HepG2 (cell line): ENCODE results near the gene AP1M1. TPM values are rescaled to one million over a fixed set of nuclear protein-coding genes. Genes with fewer than 3 reads are reported as not detected.

Experiments used
- CC2D1A ChIP-seq: sonication (generic); formaldehyde crosslinking; IDR thresholded peaks from 2 replicates; pipeline ENCODE4 v1.8.1; 2023; ENCODE audit warnings: mild to moderate bottlenecking, missing genetic modification reagents
- ELF4 ChIP-seq: sonication (generic); formaldehyde crosslinking; IDR thresholded peaks from 2 replicates; pipeline ENCODE4 v1.5.0; 2020; ENCODE audit warnings: missing genetic modification reagents, mild to moderate bottlenecking, moderate library complexity, borderline replicate concordance
- FOXK2 ChIP-seq: fragments of 450-650 bp; IDR thresholded peaks from 2 replicates; pipeline ENCODE4 v1.6.1; 2016
- HNF4G ChIP-seq, 2 experiments: sonication (generic) in 1 of 2; formaldehyde crosslinking in 1 of 2; IDR thresholded peaks; 2 replicates each; pipeline versions ENCODE4 v1.4.0 to v1.6.1; 2011 to 2020; ENCODE audit warnings: borderline replicate concordance in 2 of 2, low read depth in 2 of 2, mild to moderate bottlenecking in 2 of 2, low read length in 1 of 2, missing genetic modification reagents in 1 of 2, moderate library complexity in 1 of 2
- MXD4 ChIP-seq: IDR thresholded peaks from 2 replicates; pipeline ENCODE4 v1.6.1; 2016; ENCODE audit warnings: mild to moderate bottlenecking, missing biosample characterization, missing genetic modification reagents
- PPARG ChIP-seq: conservative IDR thresholded peaks from 2 replicates; pipeline ENCODE4 v1.6.1; 2016; ENCODE audit warnings: missing biosample characterization, missing genetic modification reagents
- REL ChIP-seq: sonication (generic); formaldehyde crosslinking; conservative IDR thresholded peaks from 2 replicates; pipeline ENCODE4 v1.8.0; 2022; ENCODE audit warnings: mild to moderate bottlenecking, missing genetic modification reagents, moderate library complexity
- SOX13 ChIP-seq, 3 experiments: fragments of 450-650 bp in 1 of 3; sonication (generic) in 1 of 3; formaldehyde crosslinking in 1 of 3; IDR thresholded peaks in 2 of 3; conservative IDR thresholded peaks in 1 of 3; 2 replicates each; pipeline versions ENCODE4 v1.5.0 to v1.6.1; 2016 to 2020; ENCODE audit warnings: antibody characterized with exemption in 1 of 3, mild to moderate bottlenecking in 1 of 3, missing compliant biosample characterization in 1 of 3, missing genetic modification reagents in 1 of 3, moderate library complexity in 1 of 3
- TOE1 ChIP-seq: sonication (generic); formaldehyde crosslinking; IDR thresholded peaks from 2 replicates; pipeline ENCODE4 v1.4.0; 2020; ENCODE audit warnings: mild to moderate bottlenecking, missing genetic modification reagents
- ZNF430 ChIP-seq: sonication (generic); formaldehyde crosslinking; IDR thresholded peaks from 2 replicates; pipeline ENCODE4 v1.9.0; 2021; ENCODE audit warnings: mild to moderate bottlenecking, missing genetic modification reagents
- ZNF577 ChIP-seq: sonication (generic); formaldehyde crosslinking; IDR thresholded peaks from 2 replicates; pipeline ENCODE4 v1.4.0; 2020; ENCODE audit warnings: mild to moderate bottlenecking, low read depth, missing genetic modification reagents, borderline replicate concordance
- ZNF879 ChIP-seq: sonication (generic); formaldehyde crosslinking; IDR thresholded peaks from 2 replicates; pipeline ENCODE4 v1.8.1; 2023; ENCODE audit warnings: missing genetic modification reagents
- ZSCAN12 ChIP-seq: sonication (generic); formaldehyde crosslinking; IDR thresholded peaks from 2 replicates; pipeline ENCODE4 v1.9.0; 2021; ENCODE audit warnings: mild to moderate bottlenecking, missing genetic modification reagents
- polyA plus RNA-seq, 8 experiments: library from polyadenylated mRNA; depleted of rRNA in 3 of 8; stranded (reverse) in 7 of 8; unstranded in 1 of 8; fragments of >200 nt; fragmentation: Illumina TruSeq in 4 of 8; extraction: Trizol in 4 of 8; gene quantifications; 2 replicates each; pipeline versions ENCODE4 v1.2.1 to v1.2.3, GENCODE V29; 2011 to 2016; ENCODE audit warnings: low read depth in 4 of 8, missing spikeins in 1 of 8, mixed read lengths in 1 of 8; ENCODE audit not compliant: insufficient read depth in 1 of 8
- total RNA-seq, 5 experiments: library from RNA; depleted of rRNA; stranded (reverse); fragments of >200 nt; fragmentation: Illumina TruSeq; extraction: Trizol; gene quantifications; 2 replicates each; pipeline ENCODE4 v1.2.3, GENCODE V29; 2016; ENCODE audit warnings: low read depth in 1 of 5
- TF ChIP-seq, protein P1 (sequence below): sonication (generic); formaldehyde crosslinking; IDR thresholded peaks from 2 replicates; pipeline ENCODE4 v1.4.0; 2020; ENCODE audit warnings: missing genetic modification reagents, borderline replicate concordance
- TF ChIP-seq, protein P2 (sequence below): sonication (generic); formaldehyde crosslinking; IDR thresholded peaks from 2 replicates; pipeline ENCODE4 v1.8.1; 2023; ENCODE audit warnings: mild to moderate bottlenecking, missing genetic modification reagents
- TF ChIP-seq, protein P3 (sequence below): sonication (generic); formaldehyde crosslinking; conservative IDR thresholded peaks from 2 replicates; pipeline ENCODE4 v1.8.0; 2022; ENCODE audit warnings: low read depth, missing genetic modification reagents
- TF ChIP-seq, protein P4 (sequence below): IDR thresholded peaks from 2 replicates; pipeline ENCODE4 v1.6.1; 2018; ENCODE audit warnings: missing genetic modification reagents

Gene AP1M1
- total and polyA plus RNA-seq, 2 of the 13 experiments (the other 11 are each of a cell fraction or from before 2014, with no cell fraction given): 34.4 to 46.1 TPM

DNA sequence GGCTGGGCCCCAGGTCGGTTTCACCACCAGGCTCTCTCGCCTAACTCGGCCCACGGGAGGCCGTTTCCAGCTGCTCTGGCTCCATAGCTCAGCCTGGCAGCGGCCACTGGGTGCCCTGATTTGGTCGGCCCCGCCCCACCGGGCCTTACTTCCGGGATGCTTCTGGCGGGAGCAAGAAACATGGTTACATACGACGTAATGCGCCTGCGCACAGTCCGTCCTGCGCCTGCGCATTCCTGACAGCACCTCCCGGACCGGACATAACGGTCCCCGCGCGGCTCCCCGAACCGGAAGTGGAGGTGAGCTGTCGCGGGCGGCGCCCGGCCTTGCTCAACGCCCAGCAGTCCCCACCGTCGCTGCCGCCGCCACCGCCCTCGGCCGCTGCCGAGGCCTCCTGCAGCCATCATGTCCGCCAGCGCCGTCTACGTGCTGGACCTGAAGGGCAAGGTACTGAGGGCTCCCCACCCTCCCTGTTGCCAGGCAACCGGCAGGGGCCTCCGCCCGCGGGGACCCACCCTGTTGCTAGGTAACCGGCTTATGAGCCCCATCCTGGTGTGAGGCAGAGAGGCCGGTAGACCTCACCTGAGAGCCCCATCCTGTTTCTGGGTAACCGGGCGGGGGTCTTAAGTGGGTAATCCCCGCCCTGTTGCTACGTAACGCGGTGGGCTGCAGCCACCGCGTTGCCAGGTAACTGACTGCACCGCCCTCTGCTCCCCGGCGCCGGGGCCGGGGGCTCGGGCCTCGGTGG lies at the start of gene AP1M1 (continued):
- TF ChIP-seq MXD4 (CRISPR knock-in tag) (peak; percentile 69), REL (CRISPR knock-in tag) (no peak), ZSCAN12 (0 out of 2 replicates have a peak, but pooled peaks have one; percentile 26), SOX13 (IDR thresholded peaks at IDR 0.05) (no peak), SOX13 (CRISPR knock-in tag; conservative IDR thresholded peaks at IDR 0.05 in 1 of 2, IDR thresholded peaks at IDR 0.05 in 1 of 2) (0 out of 4 replicates have a peak, but pooled peaks of 1 of the 2 experiments have one; percentile 5), PPARG (CRISPR knock-in tag) (peak; percentile 10; the same call in 1 of the 2 replicates), HNF4G (IDR thresholded peaks at IDR 0.05; ENCODE audit: borderline replicate concordance, low read depth, low read length) (peak; percentile 17; the same call in 1 of the 2 replicates), HNF4G (CRISPR knock-in tag; IDR thresholded peaks at IDR 0.05; ENCODE audit: borderline replicate concordance, low read depth) (peak; percentile 9; the same call in 1 of the 2 replicates), ELF4 (CRISPR knock-in tag) (peak; percentile 86; the same call in 1 of the 2 replicates), TOE1 (CRISPR knock-in tag) (no peak), ZNF577 (no peak), FOXK2 (peak; percentile 45; the same call in 1 of the 2 replicates), ZNF879 (CRISPR knock-in tag) (no peak; the same call in 1 of the 2 replicates), CC2D1A (CRISPR knock-in tag) (no peak), ZNF430 (CRISPR knock-in tag) (peak; percentile 20; the same call in 1 of the 2 replicates)
- TF ChIP-seq, protein P1, sequence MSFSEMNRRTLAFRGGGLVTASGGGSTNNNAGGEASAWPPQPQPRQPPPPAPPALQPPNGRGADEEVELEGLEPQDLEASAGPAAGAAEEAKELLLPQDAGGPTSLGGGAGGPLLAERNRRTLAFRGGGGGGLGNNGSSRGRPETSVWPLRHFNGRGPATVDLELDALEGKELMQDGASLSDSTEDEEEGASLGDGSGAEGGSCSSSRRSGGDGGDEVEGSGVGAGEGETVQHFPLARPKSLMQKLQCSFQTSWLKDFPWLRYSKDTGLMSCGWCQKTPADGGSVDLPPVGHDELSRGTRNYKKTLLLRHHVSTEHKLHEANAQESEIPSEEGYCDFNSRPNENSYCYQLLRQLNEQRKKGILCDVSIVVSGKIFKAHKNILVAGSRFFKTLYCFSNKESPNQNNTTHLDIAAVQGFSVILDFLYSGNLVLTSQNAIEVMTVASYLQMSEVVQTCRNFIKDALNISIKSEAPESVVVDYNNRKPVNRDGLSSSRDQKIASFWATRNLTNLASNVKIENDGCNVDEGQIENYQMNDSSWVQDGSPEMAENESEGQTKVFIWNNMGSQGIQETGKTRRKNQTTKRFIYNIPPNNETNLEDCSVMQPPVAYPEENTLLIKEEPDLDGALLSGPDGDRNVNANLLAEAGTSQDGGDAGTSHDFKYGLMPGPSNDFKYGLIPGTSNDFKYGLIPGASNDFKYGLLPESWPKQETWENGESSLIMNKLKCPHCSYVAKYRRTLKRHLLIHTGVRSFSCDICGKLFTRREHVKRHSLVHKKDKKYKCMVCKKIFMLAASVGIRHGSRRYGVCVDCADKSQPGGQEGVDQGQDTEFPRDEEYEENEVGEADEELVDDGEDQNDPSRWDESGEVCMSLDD: peak; percentile 47; the same call in 1 of the 2 replicates
- TF ChIP-seq, protein P2, sequence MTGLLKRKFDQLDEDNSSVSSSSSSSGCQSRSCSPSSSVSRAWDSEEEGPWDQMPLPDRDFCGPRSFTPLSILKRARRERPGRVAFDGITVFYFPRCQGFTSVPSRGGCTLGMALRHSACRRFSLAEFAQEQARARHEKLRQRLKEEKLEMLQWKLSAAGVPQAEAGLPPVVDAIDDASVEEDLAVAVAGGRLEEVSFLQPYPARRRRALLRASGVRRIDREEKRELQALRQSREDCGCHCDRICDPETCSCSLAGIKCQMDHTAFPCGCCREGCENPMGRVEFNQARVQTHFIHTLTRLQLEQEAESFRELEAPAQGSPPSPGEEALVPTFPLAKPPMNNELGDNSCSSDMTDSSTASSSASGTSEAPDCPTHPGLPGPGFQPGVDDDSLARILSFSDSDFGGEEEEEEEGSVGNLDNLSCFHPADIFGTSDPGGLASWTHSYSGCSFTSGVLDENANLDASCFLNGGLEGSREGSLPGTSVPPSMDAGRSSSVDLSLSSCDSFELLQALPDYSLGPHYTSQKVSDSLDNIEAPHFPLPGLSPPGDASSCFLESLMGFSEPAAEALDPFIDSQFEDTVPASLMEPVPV: peak; percentile 58; the same call in 1 of the 2 replicates
- TF ChIP-seq, protein P3, sequence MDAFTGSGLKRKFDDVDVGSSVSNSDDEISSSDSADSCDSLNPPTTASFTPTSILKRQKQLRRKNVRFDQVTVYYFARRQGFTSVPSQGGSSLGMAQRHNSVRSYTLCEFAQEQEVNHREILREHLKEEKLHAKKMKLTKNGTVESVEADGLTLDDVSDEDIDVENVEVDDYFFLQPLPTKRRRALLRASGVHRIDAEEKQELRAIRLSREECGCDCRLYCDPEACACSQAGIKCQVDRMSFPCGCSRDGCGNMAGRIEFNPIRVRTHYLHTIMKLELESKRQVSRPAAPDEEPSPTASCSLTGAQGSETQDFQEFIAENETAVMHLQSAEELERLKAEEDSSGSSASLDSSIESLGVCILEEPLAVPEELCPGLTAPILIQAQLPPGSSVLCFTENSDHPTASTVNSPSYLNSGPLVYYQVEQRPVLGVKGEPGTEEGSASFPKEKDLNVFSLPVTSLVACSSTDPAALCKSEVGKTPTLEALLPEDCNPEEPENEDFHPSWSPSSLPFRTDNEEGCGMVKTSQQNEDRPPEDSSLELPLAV: no peak
- TF ChIP-seq, protein P4, sequence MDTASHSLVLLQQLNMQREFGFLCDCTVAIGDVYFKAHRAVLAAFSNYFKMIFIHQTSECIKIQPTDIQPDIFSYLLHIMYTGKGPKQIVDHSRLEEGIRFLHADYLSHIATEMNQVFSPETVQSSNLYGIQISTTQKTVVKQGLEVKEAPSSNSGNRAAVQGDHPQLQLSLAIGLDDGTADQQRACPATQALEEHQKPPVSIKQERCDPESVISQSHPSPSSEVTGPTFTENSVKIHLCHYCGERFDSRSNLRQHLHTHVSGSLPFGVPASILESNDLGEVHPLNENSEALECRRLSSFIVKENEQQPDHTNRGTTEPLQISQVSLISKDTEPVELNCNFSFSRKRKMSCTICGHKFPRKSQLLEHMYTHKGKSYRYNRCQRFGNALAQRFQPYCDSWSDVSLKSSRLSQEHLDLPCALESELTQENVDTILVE (CRISPR knock-in tag): peak; percentile 54; the same call in 1 of the 2 replicates
